Measurements from ENCODE around the gene COL12A1.
"Not testable (repeated sequence)": the region's sequence is repeated elsewhere in the genome, so short reads cannot be mapped to it uniquely, and the experiment has no call there.

Gene COL12A1

GRCh38 chr6:75213112-75213511 is 7.3 kb upstream of the COL12A1 start:
- in situ Hi-C loops (cut with MboI; ENCODE audit: low sequenced_read_pairs) = no loop called here

GRCh38 chr6:75211920-75212590 is 6.2 kb upstream of the COL12A1 start:
- in situ Hi-C loops (cut with MboI; ENCODE audit: low sequenced_read_pairs) = no loop called here

- in situ Hi-C loops (cut with MboI; ENCODE audit: low sequenced_read_pairs) = no loop called here
These were observed 5.3 kb upstream of the COL12A1 start for GRCh38 chr6:75210885-75211739.

- in situ Hi-C loops (cut with MboI; ENCODE audit: low sequenced_read_pairs) = no loop called here
These were observed 3.4 kb upstream of the COL12A1 start for GRCh38 chr6:75209184-75209723.

DNA sequence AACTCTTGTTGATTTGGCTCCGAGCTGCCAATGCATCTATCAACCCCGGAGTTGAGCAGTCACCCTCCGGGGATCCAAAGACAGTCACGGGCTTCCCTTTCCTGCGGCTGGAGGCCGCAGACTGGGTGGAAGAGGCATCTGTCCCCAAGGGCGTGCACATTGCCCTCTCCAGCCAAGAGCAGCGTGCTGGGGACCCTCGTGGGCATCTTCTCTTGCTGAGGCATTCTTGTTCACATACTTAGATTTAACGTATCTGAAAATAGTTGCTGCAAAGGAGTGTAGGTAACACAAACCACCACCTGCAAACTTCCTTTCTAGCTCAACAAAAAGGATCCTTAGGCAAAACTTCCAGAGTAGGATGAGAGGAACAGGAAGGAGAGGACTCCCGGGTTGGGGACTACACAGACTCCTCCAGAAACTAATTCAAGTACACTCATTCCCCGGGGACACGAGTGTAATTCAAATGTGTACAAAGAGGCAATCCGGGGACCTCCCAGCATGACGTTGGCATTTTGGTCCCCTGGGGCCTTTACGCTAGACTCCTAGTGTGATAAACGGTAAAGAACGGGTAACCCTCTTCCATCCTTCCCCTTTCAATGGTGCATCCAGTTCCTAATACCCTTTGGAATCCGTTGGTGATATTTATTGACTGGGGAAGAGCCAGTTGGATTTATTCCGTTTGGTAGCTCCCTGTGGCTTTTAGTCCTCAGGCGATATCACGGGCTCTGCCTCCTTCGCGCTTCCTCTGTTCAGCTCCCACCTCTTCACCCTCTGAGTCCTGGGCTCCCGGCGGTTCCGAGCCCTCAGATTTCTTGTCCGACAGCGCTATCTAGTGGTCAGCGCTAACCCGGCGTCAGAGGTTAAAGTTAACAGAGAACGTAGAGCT is 2.7 kb upstream of the COL12A1 start:
- in situ Hi-C loops (cut with MboI; ENCODE audit: low sequenced_read_pairs) = no loop called here

GRCh38 chr6:75206576-75207342 is 906 bp upstream of the COL12A1 start:
- in situ Hi-C loops (cut with MboI; ENCODE audit: low sequenced_read_pairs) = no loop called here

DNA sequence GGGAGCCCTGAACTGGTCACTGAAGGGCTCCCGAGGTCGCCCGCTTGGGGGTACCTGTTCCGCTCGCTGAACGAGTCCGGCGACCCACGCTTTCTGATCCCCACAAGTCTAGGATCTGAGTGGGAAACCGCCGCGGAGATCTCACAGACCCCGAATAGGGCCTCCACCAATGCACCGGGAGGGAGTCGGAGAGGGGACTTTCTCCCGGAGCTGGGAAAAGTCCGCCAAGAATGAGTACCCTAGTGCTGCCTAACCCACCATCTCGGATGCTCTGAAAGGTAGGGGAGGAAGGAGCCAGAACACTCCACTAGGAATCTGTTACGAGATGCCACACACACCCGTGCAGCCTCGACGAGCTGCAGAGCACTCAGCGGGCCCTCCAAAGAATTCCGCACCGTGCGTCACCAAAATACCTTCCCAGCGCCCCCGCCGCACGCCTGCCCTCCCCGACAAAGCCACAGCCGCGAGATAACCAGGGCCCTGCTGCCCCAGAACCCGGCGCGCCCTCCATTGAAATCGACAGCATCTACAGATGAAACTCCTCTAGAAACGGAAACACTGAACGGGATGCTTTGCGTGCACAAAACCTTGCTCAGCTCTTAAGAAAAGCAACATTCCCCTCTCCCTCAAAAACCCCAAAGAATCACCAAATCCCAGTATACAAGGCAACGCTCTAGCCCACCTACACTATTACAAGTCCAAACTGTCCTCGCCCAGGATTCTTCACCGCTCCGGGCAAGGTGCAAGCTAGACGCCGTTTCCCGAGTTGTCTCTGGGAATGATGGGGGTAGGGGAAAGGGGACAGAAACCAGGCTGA is 686 bp downstream of the COL12A1 start:
- in situ Hi-C loops (cut with MboI; ENCODE audit: low sequenced_read_pairs) = no loop called here

DNA sequence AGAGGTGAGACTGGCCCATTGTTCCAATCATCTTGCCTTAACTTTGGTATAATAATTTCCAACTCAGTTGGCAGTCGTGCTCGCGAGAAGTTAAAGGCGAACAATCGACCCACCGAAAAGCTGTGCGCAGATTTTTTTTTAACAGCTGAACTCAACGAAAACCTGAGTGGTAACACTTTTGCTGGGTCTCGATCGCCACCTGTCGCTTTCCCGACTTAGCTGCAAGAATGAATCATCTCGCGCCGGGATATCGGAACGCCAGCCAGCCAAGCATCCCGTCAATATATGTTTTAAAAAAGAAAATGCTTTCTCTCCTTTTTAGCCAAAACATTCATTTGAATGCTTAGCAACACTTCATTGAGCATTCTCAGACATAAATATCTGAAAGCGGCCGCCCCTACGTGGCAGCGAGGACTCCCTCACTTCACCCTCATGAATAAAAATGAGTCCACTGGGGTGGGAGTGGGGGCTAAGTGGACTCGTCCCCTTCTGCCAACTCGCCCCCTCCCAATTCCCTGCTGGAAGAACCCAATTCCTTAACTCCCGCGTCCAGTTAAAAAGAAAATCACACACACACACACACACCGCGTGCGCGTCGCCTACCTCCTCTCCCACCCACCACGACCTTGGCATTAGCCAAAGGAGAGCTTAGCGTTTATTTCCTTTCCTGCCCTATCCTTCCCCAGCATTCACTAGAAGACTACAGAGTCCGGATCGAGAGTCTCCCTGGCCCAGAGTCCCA is 1.5 kb downstream of the COL12A1 start:
- in situ Hi-C loops (cut with MboI; ENCODE audit: low sequenced_read_pairs) = no loop called here

- in situ Hi-C loops (cut with MboI; ENCODE audit: low sequenced_read_pairs) = no loop called here
These were observed 2.1 kb downstream of the COL12A1 start for GRCh38 chr6:75203721-75204120.

GRCh38 chr6:75202676-75203131 is 3.1 kb downstream of the COL12A1 start:
- in situ Hi-C loops (cut with MboI; ENCODE audit: low sequenced_read_pairs) = no loop called here

DNA sequence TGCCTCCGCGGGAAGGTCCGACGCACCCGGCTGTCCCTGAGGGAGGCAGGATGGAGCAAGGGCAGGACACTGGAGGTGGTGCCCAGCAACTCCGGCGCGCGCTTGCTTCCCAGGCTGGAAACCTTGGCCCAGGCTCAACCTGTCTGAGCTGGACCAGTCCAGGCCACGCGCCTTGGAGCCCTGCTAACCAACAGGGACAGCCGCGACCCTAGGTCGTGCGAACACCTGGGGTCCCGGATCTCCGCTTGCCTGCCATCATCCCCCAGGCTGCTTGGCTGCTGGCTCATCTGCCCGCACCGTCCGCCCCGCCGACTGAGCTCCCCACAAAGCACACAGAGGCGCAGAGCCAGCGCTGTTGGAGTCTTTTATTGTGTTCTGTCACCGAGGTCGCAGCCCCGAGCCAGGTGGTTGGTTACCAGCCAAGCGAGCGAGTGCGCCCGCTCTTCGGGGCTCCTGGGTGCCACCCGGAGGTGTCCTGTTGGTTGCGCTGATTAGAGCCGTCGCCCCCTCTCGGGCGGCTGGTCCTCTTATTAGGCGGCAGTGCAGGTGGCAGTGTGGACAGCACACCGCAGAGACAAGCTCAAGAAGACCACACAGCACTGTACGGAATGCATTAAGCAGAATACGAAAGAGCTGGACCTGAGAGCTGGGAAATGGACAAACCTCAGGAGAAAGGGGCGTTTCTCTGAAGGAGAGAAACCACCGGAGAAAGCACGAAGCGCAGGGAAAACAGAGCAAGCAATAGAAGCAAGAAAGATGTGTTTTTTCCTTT is 3.8 kb downstream of the COL12A1 start:
- in situ Hi-C loops (cut with MboI; ENCODE audit: low sequenced_read_pairs) = no loop called here

- in situ Hi-C loops (cut with MboI; ENCODE audit: low sequenced_read_pairs) = no loop called here
These were observed 4.8 kb downstream of the COL12A1 start for GRCh38 chr6:75201021-75201420.

- in situ Hi-C loops (cut with MboI; ENCODE audit: low sequenced_read_pairs) = no loop called here
These were observed 6.0 kb downstream of the COL12A1 start for GRCh38 chr6:75199889-75200288.

DNA sequence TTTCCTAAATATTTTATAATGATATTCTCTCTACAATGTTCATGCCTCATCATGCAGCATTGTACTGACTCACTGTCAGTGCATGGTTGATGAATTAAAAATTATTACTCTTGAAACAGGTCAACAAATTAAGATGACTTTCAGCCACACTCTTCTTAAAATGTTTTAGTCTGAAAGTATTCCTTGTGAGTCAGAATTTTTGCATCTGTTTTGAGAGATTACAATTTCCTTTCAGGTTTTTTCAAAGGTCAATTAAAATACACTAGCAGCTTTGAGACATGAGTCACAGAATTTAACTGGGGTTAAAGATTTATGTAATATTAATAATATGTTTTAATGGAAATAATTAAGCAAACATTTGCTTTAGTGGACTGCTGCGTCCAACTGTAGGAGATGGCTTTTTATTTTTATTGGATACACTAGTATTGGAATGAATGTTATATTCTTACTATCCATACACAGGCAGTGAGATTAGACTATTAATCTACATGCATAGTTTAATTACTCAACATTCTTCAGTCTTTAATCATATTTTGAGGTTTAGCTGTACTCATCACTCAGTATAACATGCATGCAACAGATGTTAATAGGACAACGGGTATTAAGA is 9.7 kb downstream of the COL12A1 start:
- in situ Hi-C loops (cut with MboI; ENCODE audit: low sequenced_read_pairs) = no loop called here

DNA sequence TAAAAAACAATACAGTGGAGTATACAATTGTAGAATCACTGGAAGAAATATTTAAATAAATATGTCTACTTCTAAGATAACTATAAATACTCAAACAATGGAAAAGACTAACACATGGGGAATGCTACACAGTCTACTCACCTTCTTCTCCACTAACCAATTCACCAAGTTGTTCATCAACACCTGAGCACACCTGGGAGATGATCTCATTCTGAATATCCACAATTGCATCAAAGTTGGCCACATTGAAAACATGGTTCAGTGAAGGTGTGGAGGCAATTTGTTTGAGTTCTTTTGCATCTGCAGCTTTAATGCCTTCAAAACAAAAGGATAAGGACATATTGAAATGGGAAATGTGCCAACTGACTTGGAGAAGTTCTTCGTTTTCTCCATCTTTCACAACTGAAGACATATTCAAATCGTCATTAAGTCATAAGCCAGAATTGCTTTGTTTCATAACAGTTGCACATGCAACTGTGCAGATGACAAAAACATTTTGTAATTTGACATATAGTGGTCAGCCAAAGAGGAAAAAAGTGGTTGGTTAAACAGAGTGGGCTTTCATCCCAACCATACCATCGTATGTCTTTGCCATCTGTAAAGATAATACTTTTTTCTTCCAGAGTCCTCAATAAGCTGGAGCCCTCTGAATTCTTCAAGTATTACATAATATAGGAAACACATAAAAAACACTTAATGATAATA is 17.5 kb downstream of the COL12A1 start:
- in situ Hi-C loops (cut with MboI; ENCODE audit: low sequenced_read_pairs) = no loop called here

DNA sequence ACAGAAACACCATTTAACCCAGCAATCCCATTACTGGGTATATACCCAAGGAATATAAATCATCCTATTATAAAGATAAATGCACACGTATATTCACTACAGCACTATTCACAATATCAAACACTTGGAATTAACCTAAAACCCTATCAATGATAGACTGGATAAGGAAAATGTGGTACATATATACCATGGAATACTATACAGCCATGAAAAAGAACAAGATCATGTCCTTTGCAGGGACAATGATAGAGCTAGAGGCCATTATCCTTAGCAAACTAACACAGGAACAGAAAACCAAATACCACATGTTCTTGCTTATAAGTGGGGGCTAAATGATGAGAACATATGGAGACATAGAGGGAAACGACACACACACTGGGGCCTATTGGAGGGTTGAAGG is 19.3 kb downstream of the COL12A1 start:
- in situ Hi-C loops (cut with MboI; ENCODE audit: low sequenced_read_pairs) = not testable (repeated sequence)

DNA sequence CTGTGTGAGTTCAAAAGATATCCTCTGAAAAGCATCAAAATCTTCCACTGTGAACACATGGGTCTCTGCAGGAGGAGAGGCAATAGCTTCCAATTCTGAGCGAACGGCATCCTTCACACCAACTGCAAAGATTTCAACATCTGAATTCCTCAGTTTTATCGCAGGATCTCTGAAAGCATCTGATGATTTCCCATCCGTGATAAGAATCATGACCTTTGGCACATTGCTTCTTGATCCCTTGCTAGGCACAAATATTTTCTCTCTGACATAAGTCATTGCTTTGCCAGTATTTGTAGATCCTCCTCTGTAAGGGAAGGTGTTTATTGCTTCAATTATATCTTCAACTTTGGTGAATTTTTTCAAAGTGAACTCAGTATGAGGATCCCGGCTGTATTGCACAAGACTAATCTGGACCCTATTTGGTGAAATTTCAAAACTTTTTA is 22.7 kb downstream of the COL12A1 start:
- in situ Hi-C loops (cut with MboI; ENCODE audit: low sequenced_read_pairs) = no loop called here
